ENCODE data around the gene OR4C5. TPM values are rescaled to one million over a fixed set of nuclear protein-coding genes. Genes with fewer than 3 reads are reported as not detected.
"Not testable (repeated sequence)": the region's sequence is repeated elsewhere in the genome, so short reads cannot be mapped to it uniquely, and the experiment has no call there.

The OR4C5 gene
- total and polyA plus RNA-seq, 2 donors (not counting 3 experiments of a cell fraction or from before 2014, with no cell fraction given) = not detected

- Histone ChIP-seq H3K4me1 (ENCODE audit: control insufficient read depth, extremely low read depth, insufficient read depth, low read length) (no peaks in the 10 kb centered on the region), H3K4me3 (replicated peaks in 1 of 3; ENCODE audit: insufficient read depth in 1 of 3, low read depth in 1 of 3, low read length in 3 of 3) (no peak overlapping the region), H3K36me3 (ENCODE audit: control insufficient read depth in 2 of 2, extremely low read depth in 1 of 2, insufficient read depth in 2 of 2, low read length in 2 of 2) (no peaks in the 10 kb centered on the region), H3K9ac (replicated peaks; ENCODE audit: extremely low read depth, insufficient read depth, low read length) (no peak overlapping the region), H3K9me3 (replicated peaks; ENCODE audit: control insufficient read depth, insufficient read depth, low read length) (no peaks in the 10 kb centered on the region), H3K27me3 (ENCODE audit: control insufficient read depth in 2 of 2, insufficient read depth in 2 of 2, low read length in 2 of 2) (no peaks in the 10 kb centered on the region), H3K27ac (ENCODE audit: insufficient read depth, low read depth, low read length) (no peak overlapping the region), H3K9me1 (replicated peaks; ENCODE audit: control insufficient read depth, extremely low read depth, insufficient read depth, low read length) (no peaks in the 10 kb centered on the region), H3K4me2 (ENCODE audit: insufficient read depth, low read length) (no peak overlapping the region), H2AFZ (ENCODE audit: low read depth, low read length) (no peak overlapping the region), H3K79me2 (ENCODE audit: control insufficient read depth, insufficient read depth, low read length) (no peaks in the 10 kb centered on the region), H4K20me1 (replicated peaks; ENCODE audit: control insufficient read depth, extremely low read depth, insufficient read depth, low read length) (no peaks in the 10 kb centered on the region)
- no peak for DNase-seq (ENCODE audit: low read depth, low spot score)
- ChIA-PET POLR2A (no interaction called here), CTCF (no interaction called here)
- TF ChIP-seq GATA2 (IDR thresholded peaks at IDR 0.05; ENCODE audit: insufficient read depth, insufficient read length, low read depth, low read length) (no peak), MYC (IDR thresholded peaks at IDR 0.05; ENCODE audit: low read depth, low read length) (no peak), JUN (IDR thresholded peaks at IDR 0.05; ENCODE audit: borderline replicate concordance, insufficient read depth, insufficient read length, low read depth) (no peak), MAX (IDR thresholded peaks at IDR 0.05; ENCODE audit: insufficient read depth, insufficient read length) (no peak), EZH2 (IDR thresholded peaks at IDR 0.05; ENCODE audit: borderline replicate concordance, low read depth, low read length, severe bottlenecking) (no peak), POLR2A (IDR thresholded peaks at IDR 0.05; ENCODE audit: low read depth, low read length) (no peak), POLR2AphosphoS5 (IDR thresholded peaks at IDR 0.05; ENCODE audit: insufficient read depth, low read depth, low read length) (no peak), CTCF (IDR thresholded peaks at IDR 0.05; ENCODE audit: extremely low read depth in 1 of 2, insufficient read depth in 1 of 2, low read depth in 1 of 2, low read length in 2 of 2) (no peak), FOS (IDR thresholded peaks at IDR 0.05; ENCODE audit: borderline replicate concordance, insufficient read depth, low read length) (no peak)
- intact Hi-C loops (cut with micrococcal nuclease) (no loop called here), dilution Hi-C loops (cut with MboI; ENCODE audit: extremely low pct_ligation_motif_present, low sequenced_read_pairs) (no loop called here)
- BruUV-seq (replicated peaks) = no TSS peak
- FAIRE-seq = no peak
Observed at GRCh38 chr11:48384670-48385069, 18.4 kb upstream of the OR4C5 start.

GRCh38 chr11:48384151-48384550 is 17.9 kb upstream of the OR4C5 start:
- H3K9me3 ChIP-seq (replicated peaks; ENCODE audit: control insufficient read depth, insufficient read depth, low read length); intact Hi-C loops (cut with micrococcal nuclease); H3K36me3 ChIP-seq (ENCODE audit: control insufficient read depth in 2 of 2, extremely low read depth in 1 of 2, insufficient read depth in 2 of 2, low read length in 2 of 2); H3K79me2 ChIP-seq (ENCODE audit: control insufficient read depth, insufficient read depth, low read length); H3K27me3 ChIP-seq (ENCODE audit: control insufficient read depth in 2 of 2, insufficient read depth in 2 of 2, low read length in 2 of 2); H2AFZ ChIP-seq (ENCODE audit: low read depth, low read length); POLR2A ChIA-PET; H3K27ac ChIP-seq (ENCODE audit: insufficient read depth, low read depth, low read length); H3K4me1 ChIP-seq (ENCODE audit: control insufficient read depth, extremely low read depth, insufficient read depth, low read length); FAIRE-seq; dilution Hi-C loops (cut with MboI; ENCODE audit: extremely low pct_ligation_motif_present, low sequenced_read_pairs); H3K9me1 ChIP-seq (replicated peaks; ENCODE audit: control insufficient read depth, extremely low read depth, insufficient read depth, low read length); H3K4me3 ChIP-seq (replicated peaks in 1 of 3; ENCODE audit: insufficient read depth in 1 of 3, low read depth in 1 of 3, low read length in 3 of 3); H3K9ac ChIP-seq (replicated peaks; ENCODE audit: extremely low read depth, insufficient read depth, low read length); H4K20me1 ChIP-seq (replicated peaks; ENCODE audit: control insufficient read depth, extremely low read depth, insufficient read depth, low read length); BruUV-seq (replicated peaks); H3K4me2 ChIP-seq (ENCODE audit: insufficient read depth, low read length); DNase-seq (ENCODE audit: low read depth, low spot score): not testable (repeated sequence)
- CTCF ChIA-PET = interaction anchor here (0.9 kb wide), 1 partner anchor 10 kb away, joined by 3 read pairs; no protein-coding TSS in a partner anchor

GRCh38 chr11:48361289-48361688 is 5.0 kb downstream of the OR4C5 start:
- H4K20me1 ChIP-seq (replicated peaks; ENCODE audit: control insufficient read depth, extremely low read depth, insufficient read depth, low read length); H3K4me1 ChIP-seq (ENCODE audit: control insufficient read depth, extremely low read depth, insufficient read depth, low read length); intact Hi-C loops (cut with micrococcal nuclease); H3K36me3 ChIP-seq (ENCODE audit: control insufficient read depth in 2 of 2, extremely low read depth in 1 of 2, insufficient read depth in 2 of 2, low read length in 2 of 2); H3K4me2 ChIP-seq (ENCODE audit: insufficient read depth, low read length); H2AFZ ChIP-seq (ENCODE audit: low read depth, low read length); H3K27ac ChIP-seq (ENCODE audit: insufficient read depth, low read depth, low read length); H3K4me3 ChIP-seq (replicated peaks in 1 of 3; ENCODE audit: insufficient read depth in 1 of 3, low read depth in 1 of 3, low read length in 3 of 3); H3K9me3 ChIP-seq (replicated peaks; ENCODE audit: control insufficient read depth, insufficient read depth, low read length); CTCF ChIA-PET; H3K79me2 ChIP-seq (ENCODE audit: control insufficient read depth, insufficient read depth, low read length); BruUV-seq (replicated peaks); H3K9ac ChIP-seq (replicated peaks; ENCODE audit: extremely low read depth, insufficient read depth, low read length); dilution Hi-C loops (cut with MboI; ENCODE audit: extremely low pct_ligation_motif_present, low sequenced_read_pairs); H3K27me3 ChIP-seq (ENCODE audit: control insufficient read depth in 2 of 2, insufficient read depth in 2 of 2, low read length in 2 of 2); H3K9me1 ChIP-seq (replicated peaks; ENCODE audit: control insufficient read depth, extremely low read depth, insufficient read depth, low read length); POLR2A ChIA-PET; DNase-seq (ENCODE audit: low read depth, low spot score); FAIRE-seq: not testable (repeated sequence)
